Progenitor cell of endocrine pancreas (in vitro differentiated cells): ENCODE measurements around the gene NAB2. TPM values are rescaled to one million over a fixed set of nuclear protein-coding genes. Genes with fewer than 3 reads are reported as not detected.
"Not testable (repeated sequence)": the region's sequence is repeated elsewhere in the genome, so short reads cannot be mapped to it uniquely, and the experiment has no call there.

ENCODE experiments used
- DNase-seq: peaks from one replicate; pipeline ENCODE4 v3.0.0; 2021; ENCODE audit warnings: low spot score; ENCODE audit not compliant: unreplicated experiment
- H3K27ac Mint-ChIP-seq: 2 replicates; pipeline ENCODE4 v1.8.0; 2021; ENCODE audit warnings: mild to moderate bottlenecking, moderate library complexity, mixed read lengths
- H3K27me3 Mint-ChIP-seq: 2 replicates; pipeline ENCODE4 v1.8.0; 2021; ENCODE audit warnings: mixed read lengths
- H3K36me3 Mint-ChIP-seq: 2 replicates; pipeline ENCODE4 v1.8.0; 2022; ENCODE audit warnings: mixed read lengths; ENCODE audit not compliant: insufficient read depth
- H3K4me1 Mint-ChIP-seq: 2 replicates; pipeline ENCODE4 v1.8.0; 2021; ENCODE audit warnings: low read depth, mixed read lengths
- H3K4me3 Mint-ChIP-seq: 2 replicates; pipeline ENCODE4 v1.8.0; 2021; ENCODE audit warnings: low read depth, mild to moderate bottlenecking, moderate library complexity, mixed read lengths
- H3K9me3 Mint-ChIP-seq: 2 replicates; pipeline ENCODE4 v1.8.0; 2021; ENCODE audit warnings: low read depth, mixed read lengths
- total RNA-seq: library from RNA; stranded (reverse); gene quantifications from 2 replicates; pipeline ENCODE4 v1.2.1, GENCODE V29; 2021
- TF ChIP-seq, protein P1 (sequence below): fragments of 200-600 bp; sonication (generic); IDR thresholded peaks from one replicate; pipeline ENCODE4 v1.5.0; 2021; ENCODE audit warnings: antibody characterized with exemption, mild to moderate bottlenecking; ENCODE audit not compliant: unreplicated experiment

NAB2 gene
- total RNA-seq, 1 donor from 2014 or later, result 13.8 TPM

- Mint-ChIP-seq H3K27me3 (peaks cover 12% of the 10 kb centered on the region), H3K4me1 (peaks cover 28% of the 10 kb centered on the region), H3K9me3 (no peaks in the 10 kb centered on the region), H3K36me3 (peaks cover 2% of the 10 kb centered on the region), H3K4me3 (peak overlapping the region; percentile 83), H3K27ac (no peak overlapping the region)
- no peak for DNase-seq
- TF ChIP-seq, protein P1, sequence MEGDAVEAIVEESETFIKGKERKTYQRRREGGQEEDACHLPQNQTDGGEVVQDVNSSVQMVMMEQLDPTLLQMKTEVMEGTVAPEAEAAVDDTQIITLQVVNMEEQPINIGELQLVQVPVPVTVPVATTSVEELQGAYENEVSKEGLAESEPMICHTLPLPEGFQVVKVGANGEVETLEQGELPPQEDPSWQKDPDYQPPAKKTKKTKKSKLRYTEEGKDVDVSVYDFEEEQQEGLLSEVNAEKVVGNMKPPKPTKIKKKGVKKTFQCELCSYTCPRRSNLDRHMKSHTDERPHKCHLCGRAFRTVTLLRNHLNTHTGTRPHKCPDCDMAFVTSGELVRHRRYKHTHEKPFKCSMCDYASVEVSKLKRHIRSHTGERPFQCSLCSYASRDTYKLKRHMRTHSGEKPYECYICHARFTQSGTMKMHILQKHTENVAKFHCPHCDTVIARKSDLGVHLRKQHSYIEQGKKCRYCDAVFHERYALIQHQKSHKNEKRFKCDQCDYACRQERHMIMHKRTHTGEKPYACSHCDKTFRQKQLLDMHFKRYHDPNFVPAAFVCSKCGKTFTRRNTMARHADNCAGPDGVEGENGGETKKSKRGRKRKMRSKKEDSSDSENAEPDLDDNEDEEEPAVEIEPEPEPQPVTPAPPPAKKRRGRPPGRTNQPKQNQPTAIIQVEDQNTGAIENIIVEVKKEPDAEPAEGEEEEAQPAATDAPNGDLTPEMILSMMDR, result peak; percentile 88
Measured at GRCh38 chr12:57112492-57113294, 23.8 kb downstream of the NAB2 start.

GRCh38 chr12:57116580-57117281 lies 27.8 kb downstream of the NAB2 start:
- Mint-ChIP-seq H3K27ac (no peak overlapping the region), H3K9me3 (no peaks in the 10 kb centered on the region), H3K27me3 (peaks cover 24% of the 10 kb centered on the region), H3K36me3 (no peaks in the 10 kb centered on the region), H3K4me3 (no peak overlapping the region), H3K4me1 (peaks cover 9% of the 10 kb centered on the region)
- DNase-seq, result no peak
- TF ChIP-seq, protein P1, result no peak

DNA sequence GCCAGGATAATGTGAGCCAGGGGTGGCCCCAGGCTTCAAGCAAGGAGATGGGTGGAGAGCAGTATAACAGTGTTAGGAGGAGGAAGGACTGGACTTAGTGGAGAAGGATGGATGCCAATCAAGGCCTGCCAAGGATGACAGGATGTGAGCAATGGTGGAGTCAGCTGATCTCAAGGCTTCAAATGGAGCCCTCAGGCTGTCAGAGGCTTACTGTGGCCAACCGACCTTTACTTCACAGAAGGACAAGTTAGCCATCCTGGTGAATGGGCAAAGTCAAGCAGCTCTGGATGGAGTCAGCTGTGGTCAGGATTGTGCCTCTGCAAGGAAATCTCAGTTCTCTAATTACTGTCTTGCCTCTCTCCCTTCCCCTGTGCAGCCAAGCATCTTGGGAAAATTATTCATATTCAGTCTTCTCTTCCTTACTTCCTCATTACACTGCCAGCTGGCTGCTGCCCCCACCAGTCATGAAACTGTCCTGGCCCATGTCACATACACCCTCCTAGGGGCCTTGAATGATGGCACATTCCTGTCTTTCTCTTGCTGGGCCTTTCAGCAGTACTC lies 29.9 kb downstream of the NAB2 start:
- TF ChIP-seq, protein P1, result no peak
- H3K27me3 Mint-ChIP-seq, result peaks cover 29% of the 10 kb centered on the region
- H3K9me3 Mint-ChIP-seq, result no peaks in the 10 kb centered on the region
- no peaks in the 10 kb centered on the region for H3K4me1 Mint-ChIP-seq
- H3K4me3 Mint-ChIP-seq, result no peak overlapping the region
- no peaks in the 10 kb centered on the region for H3K36me3 Mint-ChIP-seq
- no peak for DNase-seq
- no peak overlapping the region for H3K27ac Mint-ChIP-seq

DNA sequence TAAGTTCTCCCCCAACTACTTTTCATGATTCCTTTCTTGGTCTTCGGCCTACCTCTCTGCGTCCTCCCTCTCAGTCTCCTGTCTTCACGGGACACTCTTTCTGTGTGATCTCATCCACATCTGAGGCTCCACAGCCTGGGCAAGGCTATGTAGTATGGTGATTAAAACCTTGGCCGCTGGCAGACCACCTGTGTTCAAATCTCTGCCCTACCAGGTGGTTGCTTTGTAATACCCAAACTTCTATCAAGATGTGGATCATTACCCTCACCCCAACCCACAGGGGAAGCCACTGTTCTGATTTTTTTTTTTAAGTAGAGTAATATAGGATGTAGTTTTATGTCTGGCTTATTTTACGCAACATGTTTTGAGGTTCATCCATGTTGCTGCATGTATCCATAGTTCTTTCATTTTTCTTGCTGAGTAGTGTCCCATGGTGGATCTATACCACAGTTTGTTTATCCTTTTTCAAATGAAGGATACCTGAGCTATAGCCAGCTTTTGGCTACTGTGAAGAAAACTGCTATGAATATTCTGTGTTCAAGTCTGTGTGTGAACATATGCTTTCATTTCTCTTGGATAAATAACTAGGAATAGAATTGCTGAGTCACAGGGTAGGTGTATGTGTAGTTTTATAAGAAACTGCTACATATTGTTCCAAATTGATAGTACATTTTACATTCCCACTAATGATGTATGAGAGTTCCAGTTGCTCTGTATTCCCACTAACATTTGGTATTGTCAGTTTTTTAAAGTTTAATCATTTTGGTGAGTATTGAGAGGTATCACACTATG lies 30.6 kb downstream of the NAB2 start:
- no peaks in the 10 kb centered on the region for H3K4me1 Mint-ChIP-seq

DNA sequence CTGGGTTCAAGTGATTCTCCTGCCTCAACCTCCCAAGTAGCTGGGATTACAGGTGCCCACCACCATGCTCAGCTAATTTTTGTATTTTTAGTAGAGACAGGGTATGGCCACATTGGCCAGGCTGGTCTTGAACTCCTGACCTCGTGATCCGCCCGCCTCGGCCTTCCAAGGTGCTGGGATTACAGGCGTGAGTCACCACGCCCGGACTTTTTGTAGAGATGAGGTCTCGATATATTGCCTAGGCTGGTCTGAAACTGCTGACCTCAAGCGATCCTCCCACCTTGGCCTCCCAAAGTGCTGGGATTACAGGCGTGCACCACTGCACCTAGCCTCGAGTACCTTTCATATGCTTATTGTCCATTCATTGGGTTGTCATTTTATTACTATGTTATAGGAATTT lies 31.8 kb downstream of the NAB2 start:
- not testable (repeated sequence) for DNase-seq, H3K9me3 Mint-ChIP-seq, H3K4me3 Mint-ChIP-seq, H3K27ac Mint-ChIP-seq, H3K36me3 Mint-ChIP-seq, H3K4me1 Mint-ChIP-seq
- H3K27me3 Mint-ChIP-seq, result peaks cover 42% of the 10 kb centered on the region

More for the DNA sequence above, 30.6 kb downstream of the NAB2 start:
- no peak for DNase-seq
- Mint-ChIP-seq H3K4me3 (no peak overlapping the region), H3K27me3 (peaks cover 35% of the 10 kb centered on the region), H3K27ac (no peak overlapping the region), H3K36me3 (no peaks in the 10 kb centered on the region), H3K9me3 (no peaks in the 10 kb centered on the region)
- TF ChIP-seq, protein P1, result no peak
